ENCODE results near the gene KCND3.

Gene KCND3

GRCh38 chr1:111733183-111733991 is 256.1 kb downstream of the KCND3 start:
- DNase-seq (ENCODE audit: low read depth in 2 of 2, low spot score in 1 of 2) = no peak

GRCh38 chr1:111732718-111733117 is 256.8 kb downstream of the KCND3 start:
- no peak for DNase-seq (ENCODE audit: low read depth in 2 of 2, low spot score in 1 of 2)

- no peak for DNase-seq (ENCODE audit: low read depth in 2 of 2, low spot score in 1 of 2)
Observed at GRCh38 chr1:111731956-111732355, 257.5 kb downstream of the KCND3 start.

GRCh38 chr1:111730706-111731105 is 258.8 kb downstream of the KCND3 start:
- DNase-seq (ENCODE audit: low read depth in 2 of 2, low spot score in 1 of 2) = no peak

GRCh38 chr1:111729946-111730681 is 259.4 kb downstream of the KCND3 start:
- no peak for DNase-seq (ENCODE audit: low read depth in 2 of 2, low spot score in 1 of 2)

GRCh38 chr1:111729271-111729921 is 260.1 kb downstream of the KCND3 start:
- no peak for DNase-seq (ENCODE audit: low read depth in 2 of 2, low spot score in 1 of 2)

GRCh38 chr1:111727056-111727455 is 262.4 kb downstream of the KCND3 start:
- DNase-seq (ENCODE audit: low read depth in 2 of 2, low spot score in 1 of 2) = no peak

- no peak for DNase-seq (ENCODE audit: low read depth in 2 of 2, low spot score in 1 of 2)
Observed at GRCh38 chr1:111725192-111725591, 264.3 kb downstream of the KCND3 start.

- no peak for DNase-seq (ENCODE audit: low read depth in 2 of 2, low spot score in 1 of 2)
Observed at GRCh38 chr1:111723871-111724270, 265.6 kb downstream of the KCND3 start.

- no peak for DNase-seq (ENCODE audit: low read depth in 2 of 2, low spot score in 1 of 2)
Observed at GRCh38 chr1:111723091-111723806, 266.2 kb downstream of the KCND3 start.

GRCh38 chr1:111720977-111721786 is 268.3 kb downstream of the KCND3 start:
- no peak for DNase-seq (ENCODE audit: low read depth in 2 of 2, low spot score in 1 of 2)

Data from stimulated activated CD8-positive, alpha-beta memory T cell treated with anti-CD3 and anti-CD28 coated beads, Interleukin-4, amount 100 ng/mL, for 1 hour (primary cell).